ENCODE measurements around the gene PTPN12.

PTPN12 gene

DNA sequence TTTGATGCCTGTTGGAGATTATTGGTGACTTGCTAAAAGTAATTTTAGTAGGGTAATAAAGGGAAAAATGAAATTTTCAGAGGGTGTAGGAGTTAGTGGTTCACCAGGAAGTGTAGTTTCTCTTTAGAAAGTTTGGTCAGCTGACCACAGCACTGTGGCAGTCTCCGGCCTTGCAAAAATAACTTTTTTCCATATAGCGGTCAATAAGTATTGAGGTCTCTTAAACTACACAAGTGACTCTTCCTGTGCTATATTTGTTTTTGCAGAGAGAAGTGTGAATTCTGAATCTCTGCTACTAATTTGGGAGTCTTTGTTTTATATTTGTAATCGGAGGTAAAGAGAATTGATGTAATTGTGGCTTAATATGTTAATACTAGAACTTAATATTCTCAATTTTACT, 24.3 kb downstream of the PTPN12 start:
- no peaks in the 10 kb centered on the region for H3K27me3 ChIP-seq (ENCODE audit: insufficient read depth, low read length)
- H3K27ac ChIP-seq (ENCODE audit: low read length): no peak overlapping the region
- peaks cover 10% of the 10 kb centered on the region; the same call in 1 of the 2 replicates for H3K4me1 ChIP-seq (ENCODE audit: insufficient read depth, low read length)
- no peak overlapping the region for H3K9ac ChIP-seq (ENCODE audit: low read depth, low read length)
- no peaks in the 10 kb centered on the region for H3K36me3 ChIP-seq (ENCODE audit: insufficient read depth, low read depth, low read length)
- no peaks in the 10 kb centered on the region for H3K9me3 ChIP-seq (ENCODE audit: insufficient read depth, low read depth, low read length)
- H3K4me3 ChIP-seq (ENCODE audit: low read length): no peak overlapping the region

DNA sequence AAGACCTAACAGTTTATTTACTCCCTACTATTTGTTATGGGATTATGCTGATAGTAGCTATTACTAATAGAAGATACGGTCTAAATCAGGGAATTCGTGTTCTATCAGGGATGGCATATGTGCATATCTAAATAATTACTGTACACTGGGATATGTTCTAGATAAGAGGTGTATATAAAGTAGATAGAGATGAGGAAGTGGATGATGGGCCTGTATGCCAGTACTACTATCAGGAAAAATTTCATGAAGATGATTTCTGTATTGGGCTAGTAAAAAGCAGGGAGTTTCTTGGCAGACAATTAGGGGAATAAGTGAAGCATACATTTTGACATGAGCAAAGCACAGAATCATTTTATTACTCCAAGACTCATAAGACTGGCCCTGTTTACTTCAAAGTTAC, 26.2 kb downstream of the PTPN12 start:
- Histone ChIP-seq H3K4me3 (ENCODE audit: low read length) (no peak overlapping the region), H3K9ac (ENCODE audit: low read depth, low read length) (no peak overlapping the region), H3K27ac (ENCODE audit: low read length) (no peak overlapping the region), H3K9me3 (ENCODE audit: insufficient read depth, low read depth, low read length) (no peaks in the 10 kb centered on the region), H3K4me1 (ENCODE audit: insufficient read depth, low read length) (peaks cover 10% of the 10 kb centered on the region; the same call in 1 of the 2 replicates), H3K27me3 (ENCODE audit: insufficient read depth, low read length) (no peaks in the 10 kb centered on the region), H3K36me3 (ENCODE audit: insufficient read depth, low read depth, low read length) (no peaks in the 10 kb centered on the region)

- Histone ChIP-seq H3K27me3 (ENCODE audit: insufficient read depth, low read length) (no peaks in the 10 kb centered on the region), H3K36me3 (ENCODE audit: insufficient read depth, low read depth, low read length) (peaks cover 18% of the 10 kb centered on the region), H3K4me3 (ENCODE audit: low read length) (no peak overlapping the region), H3K4me1 (ENCODE audit: insufficient read depth, low read length) (peaks cover 10% of the 10 kb centered on the region; the same call in 1 of the 2 replicates), H3K9me3 (ENCODE audit: insufficient read depth, low read depth, low read length) (no peaks in the 10 kb centered on the region), H3K27ac (ENCODE audit: low read length) (no peak overlapping the region), H3K9ac (ENCODE audit: low read depth, low read length) (no peak overlapping the region)
Observed at GRCh38 chr7:77565917-77566316, 28.8 kb downstream of the PTPN12 start.

- no peaks in the 10 kb centered on the region for H3K27me3 ChIP-seq (ENCODE audit: insufficient read depth, low read length)
- no peak overlapping the region for H3K4me3 ChIP-seq (ENCODE audit: low read length)
- H3K9me3 ChIP-seq (ENCODE audit: insufficient read depth, low read depth, low read length): no peaks in the 10 kb centered on the region
- H3K36me3 ChIP-seq (ENCODE audit: insufficient read depth, low read depth, low read length): peaks cover 24% of the 10 kb centered on the region
- peaks cover 10% of the 10 kb centered on the region; the same call in 1 of the 2 replicates for H3K4me1 ChIP-seq (ENCODE audit: insufficient read depth, low read length)
- no peak overlapping the region for H3K27ac ChIP-seq (ENCODE audit: low read length)
- H3K9ac ChIP-seq (ENCODE audit: low read depth, low read length): no peak overlapping the region
Observed at GRCh38 chr7:77566421-77566820, 29.3 kb downstream of the PTPN12 start.

- no peaks in the 10 kb centered on the region for H3K27me3 ChIP-seq (ENCODE audit: insufficient read depth, low read length)
- H3K4me1 ChIP-seq (ENCODE audit: insufficient read depth, low read length): peaks cover 10% of the 10 kb centered on the region; the same call in 1 of the 2 replicates
- H3K27ac ChIP-seq (ENCODE audit: low read length): no peak overlapping the region
- H3K9me3 ChIP-seq (ENCODE audit: insufficient read depth, low read depth, low read length): no peaks in the 10 kb centered on the region
- H3K36me3 ChIP-seq (ENCODE audit: insufficient read depth, low read depth, low read length): peaks cover 55% of the 10 kb centered on the region
- H3K4me3 ChIP-seq (ENCODE audit: low read length): no peak overlapping the region
- no peak overlapping the region for H3K9ac ChIP-seq (ENCODE audit: low read depth, low read length)
Observed at GRCh38 chr7:77569514-77570232, 32.6 kb downstream of the PTPN12 start.

GRCh38 chr7:77570330-77571011, 33.4 kb downstream of the PTPN12 start:
- H3K4me1 ChIP-seq (ENCODE audit: insufficient read depth, low read length): peaks cover 5% of the 10 kb centered on the region; the same call in 1 of the 2 replicates
- no peak overlapping the region for H3K4me3 ChIP-seq (ENCODE audit: low read length)
- H3K27me3 ChIP-seq (ENCODE audit: insufficient read depth, low read length): no peaks in the 10 kb centered on the region
- H3K36me3 ChIP-seq (ENCODE audit: insufficient read depth, low read depth, low read length): peaks cover 63% of the 10 kb centered on the region
- H3K27ac ChIP-seq (ENCODE audit: low read length): no peak overlapping the region
- no peaks in the 10 kb centered on the region for H3K9me3 ChIP-seq (ENCODE audit: insufficient read depth, low read depth, low read length)
- H3K9ac ChIP-seq (ENCODE audit: low read depth, low read length): no peak overlapping the region

DNA sequence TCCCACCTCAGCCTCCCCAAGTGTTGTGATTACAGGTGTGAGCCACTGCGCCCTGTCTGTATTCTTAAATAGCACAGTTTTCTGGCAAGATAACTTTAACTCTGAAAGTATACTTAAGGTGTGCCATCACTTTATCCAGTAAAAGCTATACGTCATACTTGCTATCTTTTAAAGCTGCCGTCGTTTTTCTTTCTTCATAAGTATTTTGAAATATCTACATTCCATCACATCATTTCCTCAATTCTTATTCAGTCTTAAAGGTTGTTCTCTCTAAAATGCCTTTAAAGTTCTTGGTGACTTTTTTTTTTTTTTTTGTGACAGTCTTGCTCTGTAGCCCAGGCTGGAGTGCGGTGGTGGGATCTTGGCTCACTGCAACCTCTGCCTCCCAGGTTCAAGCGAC, 34.7 kb downstream of the PTPN12 start:
- Histone ChIP-seq H3K27me3 (ENCODE audit: insufficient read depth, low read length) (no peaks in the 10 kb centered on the region), H3K9ac (ENCODE audit: low read depth, low read length) (no peak overlapping the region), H3K27ac (ENCODE audit: low read length) (no peak overlapping the region), H3K4me3 (ENCODE audit: low read length) (no peak overlapping the region), H3K36me3 (ENCODE audit: insufficient read depth, low read depth, low read length) (peaks cover 73% of the 10 kb centered on the region), H3K4me1 (ENCODE audit: insufficient read depth, low read length) (no peaks in the 10 kb centered on the region; the same call in 1 of the 2 replicates), H3K9me3 (ENCODE audit: insufficient read depth, low read depth, low read length) (no peaks in the 10 kb centered on the region)

DNA sequence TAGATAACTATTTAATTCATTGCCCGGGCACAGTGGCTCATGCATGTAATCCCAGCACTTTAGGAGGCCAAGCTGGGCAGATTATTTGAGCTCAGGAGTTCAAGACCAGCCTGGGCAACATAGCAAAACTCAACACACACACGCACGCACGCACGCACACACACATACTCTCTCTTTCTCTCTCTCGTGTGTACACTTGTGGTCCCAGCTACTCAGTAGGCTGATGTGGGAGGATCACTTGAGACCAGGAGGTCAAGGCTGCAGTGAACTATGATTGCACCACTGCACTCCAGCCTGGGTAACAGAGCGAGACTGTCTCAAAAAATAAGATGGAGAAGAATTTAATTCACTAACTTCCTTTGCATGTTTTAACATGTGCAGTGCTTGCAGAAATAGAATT, 38.1 kb downstream of the PTPN12 start:
- peaks cover 87% of the 10 kb centered on the region for H3K36me3 ChIP-seq (ENCODE audit: insufficient read depth, low read depth, low read length)
- no peak overlapping the region for H3K4me3 ChIP-seq (ENCODE audit: low read length)
- no peaks in the 10 kb centered on the region for H3K27me3 ChIP-seq (ENCODE audit: insufficient read depth, low read length)
- no peaks in the 10 kb centered on the region for H3K9me3 ChIP-seq (ENCODE audit: insufficient read depth, low read depth, low read length)
- H3K9ac ChIP-seq (ENCODE audit: low read depth, low read length): no peak overlapping the region
- H3K27ac ChIP-seq (ENCODE audit: low read length): no peak overlapping the region
- no peaks in the 10 kb centered on the region; the same call in 1 of the 2 replicates for H3K4me1 ChIP-seq (ENCODE audit: insufficient read depth, low read length)

DNA sequence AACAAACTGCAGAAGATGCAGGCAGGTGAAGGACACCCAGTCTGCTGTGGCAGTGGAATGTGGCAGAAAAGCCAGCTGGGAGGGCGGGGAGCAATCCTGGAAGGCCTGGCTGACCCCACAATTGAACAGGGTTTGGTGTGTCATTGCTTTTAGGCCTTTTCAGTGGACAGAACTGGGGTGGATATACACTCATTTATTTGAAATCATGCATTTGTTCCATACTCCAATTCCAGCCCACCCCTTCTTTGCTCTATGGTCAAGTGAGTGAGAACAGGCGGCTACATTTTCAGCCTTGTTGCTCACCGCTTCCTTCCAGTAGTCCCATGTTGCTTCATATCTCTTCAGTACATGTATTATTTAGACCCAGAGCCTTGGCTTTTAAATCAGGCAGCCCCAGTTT, 39.8 kb downstream of the PTPN12 start:
- Histone ChIP-seq H3K36me3 (ENCODE audit: insufficient read depth, low read depth, low read length) (peaks cover 83% of the 10 kb centered on the region), H3K27me3 (ENCODE audit: insufficient read depth, low read length) (no peaks in the 10 kb centered on the region), H3K9ac (ENCODE audit: low read depth, low read length) (no peak overlapping the region), H3K4me3 (ENCODE audit: low read length) (no peak overlapping the region), H3K9me3 (ENCODE audit: insufficient read depth, low read depth, low read length) (no peaks in the 10 kb centered on the region), H3K27ac (ENCODE audit: low read length) (no peak overlapping the region), H3K4me1 (ENCODE audit: insufficient read depth, low read length) (no peaks in the 10 kb centered on the region)

DNA sequence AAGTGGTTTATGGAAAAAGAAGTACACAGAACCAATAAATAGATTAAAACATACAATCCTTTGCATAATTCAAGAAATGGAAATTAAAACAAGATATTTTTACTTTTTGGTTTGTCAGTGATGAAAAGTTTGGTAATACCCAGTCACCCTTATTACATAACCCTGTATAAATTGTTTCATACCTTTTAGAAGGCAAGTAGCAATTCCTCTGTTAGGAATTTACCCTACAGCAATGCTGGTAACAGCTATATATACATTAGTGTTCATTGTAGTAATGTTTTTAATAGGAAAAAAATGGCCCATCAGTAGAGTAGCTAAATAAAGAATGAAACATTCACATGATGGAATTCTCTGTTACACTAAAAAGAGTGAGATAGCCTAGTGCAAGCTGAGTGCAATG, 42.7 kb downstream of the PTPN12 start:
- Histone ChIP-seq H3K4me3 (ENCODE audit: low read length) (no peak overlapping the region), H3K27me3 (ENCODE audit: insufficient read depth, low read length) (no peaks in the 10 kb centered on the region), H3K9me3 (ENCODE audit: insufficient read depth, low read depth, low read length) (no peaks in the 10 kb centered on the region), H3K4me1 (ENCODE audit: insufficient read depth, low read length) (no peaks in the 10 kb centered on the region), H3K9ac (ENCODE audit: low read depth, low read length) (no peak overlapping the region), H3K27ac (ENCODE audit: low read length) (no peak overlapping the region), H3K36me3 (ENCODE audit: insufficient read depth, low read depth, low read length) (peaks cover 79% of the 10 kb centered on the region)

- H3K9ac ChIP-seq (ENCODE audit: low read depth, low read length): no peak overlapping the region
- no peaks in the 10 kb centered on the region for H3K4me1 ChIP-seq (ENCODE audit: insufficient read depth, low read length)
- no peak overlapping the region for H3K27ac ChIP-seq (ENCODE audit: low read length)
- H3K9me3 ChIP-seq (ENCODE audit: insufficient read depth, low read depth, low read length): no peaks in the 10 kb centered on the region
- H3K36me3 ChIP-seq (ENCODE audit: insufficient read depth, low read depth, low read length): peaks cover 78% of the 10 kb centered on the region
- no peak overlapping the region for H3K4me3 ChIP-seq (ENCODE audit: low read length)
- no peaks in the 10 kb centered on the region for H3K27me3 ChIP-seq (ENCODE audit: insufficient read depth, low read length)
Observed at GRCh38 chr7:77580762-77581350, 43.8 kb downstream of the PTPN12 start.

DNA sequence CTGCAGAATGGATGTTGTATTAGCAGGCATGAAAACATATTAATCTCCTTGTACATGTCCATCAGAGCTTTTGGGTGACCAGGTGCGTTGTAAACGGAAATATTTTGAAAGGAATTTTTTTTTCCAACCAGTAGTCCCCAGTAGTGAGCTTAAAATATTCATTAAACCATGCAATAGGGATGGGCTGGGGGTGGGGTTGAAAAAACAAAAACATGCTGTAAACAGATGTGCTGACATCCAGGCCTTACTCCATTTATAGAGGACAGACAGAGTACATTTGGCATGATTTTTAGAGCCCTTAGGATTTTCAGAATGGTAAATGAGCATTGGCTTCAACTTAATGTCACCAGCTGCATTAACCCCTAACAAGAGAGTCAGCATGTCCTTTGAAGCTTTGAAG, 50.2 kb downstream of the PTPN12 start:
- Histone ChIP-seq H3K27me3 (ENCODE audit: insufficient read depth, low read length) (no peaks in the 10 kb centered on the region), H3K4me1 (ENCODE audit: insufficient read depth, low read length) (no peaks in the 10 kb centered on the region), H3K9me3 (ENCODE audit: insufficient read depth, low read depth, low read length) (no peaks in the 10 kb centered on the region), H3K4me3 (ENCODE audit: low read length) (no peak overlapping the region), H3K27ac (ENCODE audit: low read length) (no peak overlapping the region), H3K9ac (ENCODE audit: low read depth, low read length) (no peak overlapping the region), H3K36me3 (ENCODE audit: insufficient read depth, low read depth, low read length) (peaks cover 86% of the 10 kb centered on the region)

Measured in iPS-20b (cell line).